SK-N-SH (cell line): Measurements from ENCODE around the gene SERPINA6. TPM values are rescaled to one million over a fixed set of nuclear protein-coding genes. Genes with fewer than 3 reads are reported as not detected.

Experiments used
- CTCF ChIA-PET: fragments of 300-600, 350-600 bp; formaldehyde crosslinking; extraction: SDS; loops from one replicate; lab custom pipeline; 2021; lab: Yijun Ruan, JAX
- POLR2A ChIA-PET: fragments of 350-600 bp; sonication (Branson Sonifier 250); formaldehyde crosslinking; extraction: SDS; loops from one replicate; lab custom pipeline; 2020; ENCODE audit warnings: antibody characterized with exemption, inconsistent platforms; lab: Yijun Ruan, JAX
- DNase-seq: peaks from one replicate; pipeline ENCODE4 v3.0.0; 2012
- H2AFZ ChIP-seq: fragments of 200-600 bp; sonication (generic); 2 replicates; pipeline ENCODE4 v1.8.1; 2016; ENCODE audit warnings: antibody characterized with exemption, mild to moderate bottlenecking, low read depth
- H3F3A ChIP-seq: fragments of 200-600 bp; sonication (generic); replicated peaks from 2 replicates; pipeline ENCODE3; 2016; ENCODE audit warnings: antibody characterized with exemption, mild to moderate bottlenecking; ENCODE audit not compliant: insufficient read depth
- H3K27ac ChIP-seq, 2 experiments: fragments of 200-500 bp in 1 of 2; fragments of 200-600 bp in 1 of 2; sonication (Bioruptor generic) in 1 of 2; sonication (generic), shearing (Covaris generic) in 1 of 2; 2 replicates each; pipeline versions ENCODE4 v1.5.1 to v1.6.1; 2014 to 2016; ENCODE audit warnings: low read depth in 2 of 2, inconsistent platforms in 1 of 2, low read length in 1 of 2, mild to moderate bottlenecking in 1 of 2, mixed read lengths in 1 of 2
- H3K27me3 ChIP-seq: fragments of 200-600 bp; sonication (generic), shearing (Covaris generic); 2 replicates; pipeline ENCODE4 v1.6.1; 2016; ENCODE audit warnings: mixed run types; ENCODE audit not compliant: insufficient read depth
- H3K36me3 ChIP-seq, 2 experiments: fragments of 200-500 bp in 1 of 2; fragments of 200-600 bp in 1 of 2; sonication (Bioruptor generic) in 1 of 2; sonication (generic) in 1 of 2; replicated peaks in 1 of 2; 2 replicates each; pipeline versions ENCODE3 to v1.5.1; 2014 to 2016; ENCODE audit warnings: low read length in 1 of 2, mild to moderate bottlenecking in 1 of 2; ENCODE audit not compliant: insufficient read depth in 2 of 2, control insufficient read depth in 1 of 2
- H3K4me1 ChIP-seq, 2 experiments: fragments of 200-500 bp in 1 of 2; fragments of 200-600 bp in 1 of 2; sonication (Bioruptor generic) in 1 of 2; sonication (generic), shearing (Covaris generic) in 1 of 2; 2 replicates each; pipeline versions ENCODE4 v1.5.1 to v1.6.1; 2014 to 2016; ENCODE audit warnings: low read depth in 1 of 2, low read length in 1 of 2, mixed run types in 1 of 2; ENCODE audit not compliant: insufficient read depth in 2 of 2, control insufficient read depth in 1 of 2
- H3K4me2 ChIP-seq: fragments of 200-600 bp; sonication (generic), shearing (Covaris generic); 2 replicates; pipeline ENCODE4 v1.6.1; 2017; ENCODE audit warnings: mixed run types
- H3K4me3 ChIP-seq, 2 experiments: fragments of 200-500 bp in 1 of 2; fragments of 200-600 bp in 1 of 2; sonication (Bioruptor generic) in 1 of 2; sonication (generic), shearing (Covaris generic) in 1 of 2; 2 replicates each; pipeline versions ENCODE4 v1.5.1 to v1.8.1; 2014 to 2016; ENCODE audit warnings: low read depth in 2 of 2, inconsistent platforms in 1 of 2, low read length in 1 of 2, mild to moderate bottlenecking in 1 of 2, mixed read lengths in 1 of 2, moderate library complexity in 1 of 2
- H3K79me2 ChIP-seq: fragments of 200-600 bp; sonication (generic); 2 replicates; pipeline ENCODE4 v1.8.1; 2017; ENCODE audit warnings: mild to moderate bottlenecking; ENCODE audit not compliant: insufficient read depth
- H3K9ac ChIP-seq: fragments of 200-600 bp; sonication (generic); 2 replicates; pipeline ENCODE4 v1.6.1; 2017; ENCODE audit warnings: mixed run types
- H3K9me2 ChIP-seq: fragments of 200-600 bp; sonication (generic); 2 replicates; pipeline ENCODE4 v1.6.1; 2017; ENCODE audit warnings: mixed run types
- H3K9me3 ChIP-seq: fragments of 200-600 bp; sonication (generic); 2 replicates; pipeline ENCODE4 v1.6.1; 2017; ENCODE audit warnings: mixed run types, mild to moderate bottlenecking, moderate library complexity
- H4K20me1 ChIP-seq: fragments of 200-600 bp; sonication (generic); 2 replicates; pipeline ENCODE4 v1.6.1; 2017; ENCODE audit warnings: mild to moderate bottlenecking, mixed run types; ENCODE audit not compliant: insufficient read depth
- ELF1 ChIP-seq: IDR thresholded peaks from 2 replicates; pipeline ENCODE4 v1.4.0; 2012
- EZH2phosphoT487 ChIP-seq: fragments of 200-600 bp; sonication (generic); IDR thresholded peaks from 2 replicates; pipeline ENCODE4 v1.6.1; 2017; ENCODE audit warnings: low read depth, mixed run types, mild to moderate bottlenecking, antibody characterized with exemption, moderate library complexity, borderline replicate concordance
- FOXJ3 ChIP-seq: sonication (generic); formaldehyde crosslinking; IDR thresholded peaks from 2 replicates; pipeline ENCODE4 v1.5.1; 2020; ENCODE audit warnings: mild to moderate bottlenecking, missing genetic modification reagents
- GABPA ChIP-seq: IDR thresholded peaks from 2 replicates; pipeline ENCODE4 v1.4.0; 2012; ENCODE audit warnings: low read depth, mild to moderate bottlenecking
- JUND ChIP-seq: IDR thresholded peaks from 2 replicates; pipeline ENCODE4 v1.4.0; 2012
- MXI1 ChIP-seq: IDR thresholded peaks from 2 replicates; pipeline ENCODE4 v1.6.1; 2012; ENCODE audit warnings: mild to moderate bottlenecking, low read depth, low read length, improper control_type of control experiment
- NRF1 ChIP-seq: IDR thresholded peaks from 2 replicates; pipeline ENCODE4 v1.6.1; 2012; ENCODE audit warnings: low read depth, mild to moderate bottlenecking, low read length
- RCOR1 ChIP-seq: fragments of 150-350 bp; IDR thresholded peaks from 2 replicates; pipeline ENCODE4 v1.6.1; 2017; ENCODE audit warnings: antibody characterized with exemption, low read length
- RXRA ChIP-seq: IDR thresholded peaks from 2 replicates; pipeline ENCODE4 v1.4.0; 2012; ENCODE audit warnings: low read depth, mild to moderate bottlenecking, borderline replicate concordance
- SIN3A ChIP-seq: IDR thresholded peaks from 2 replicates; pipeline ENCODE4 v1.6.1; 2012; ENCODE audit warnings: low read depth, mild to moderate bottlenecking, low read length, moderate library complexity, borderline replicate concordance
- TCF12 ChIP-seq: IDR thresholded peaks from 2 replicates; pipeline ENCODE4 v1.4.0; 2012
- TEAD4 ChIP-seq: IDR thresholded peaks from 2 replicates; pipeline ENCODE4 v1.4.0; 2012; ENCODE audit warnings: mild to moderate bottlenecking, borderline replicate concordance; ENCODE audit not compliant: insufficient read depth
- WGBS: methylation state at CpG from one replicate; pipeline ENCODE4 v1.1.6; 2017; ENCODE audit warnings: low lambda C conversion rate; 5-methylcytosine and 5-hydroxymethylcytosine counted together
- polyA plus RNA-seq, 3 experiments: library from polyadenylated mRNA; depleted of rRNA; stranded (reverse); fragments of >200 nt; gene quantifications; 2 replicates each; pipeline ENCODE4 v1.2.3, GENCODE V29; 2012
- TF ChIP-seq, protein P1 (sequence below): IDR thresholded peaks from 2 replicates; pipeline ENCODE4 v1.4.0; 2012; ENCODE audit warnings: low read depth
- TF ChIP-seq, protein P2 (sequence below): fragments of 150-350 bp; IDR thresholded peaks from 2 replicates; pipeline ENCODE4 v1.6.1; 2016; ENCODE audit warnings: mild to moderate bottlenecking, low read depth, low read length
- TF ChIP-seq, protein P3 (sequence below): IDR thresholded peaks from 2 replicates; pipeline ENCODE4; 2012

The SERPINA6 gene
- polyA plus RNA-seq, 1 of the 3 experiments (the other 2 are of a cell fraction) = 0.46 TPM

DNA sequence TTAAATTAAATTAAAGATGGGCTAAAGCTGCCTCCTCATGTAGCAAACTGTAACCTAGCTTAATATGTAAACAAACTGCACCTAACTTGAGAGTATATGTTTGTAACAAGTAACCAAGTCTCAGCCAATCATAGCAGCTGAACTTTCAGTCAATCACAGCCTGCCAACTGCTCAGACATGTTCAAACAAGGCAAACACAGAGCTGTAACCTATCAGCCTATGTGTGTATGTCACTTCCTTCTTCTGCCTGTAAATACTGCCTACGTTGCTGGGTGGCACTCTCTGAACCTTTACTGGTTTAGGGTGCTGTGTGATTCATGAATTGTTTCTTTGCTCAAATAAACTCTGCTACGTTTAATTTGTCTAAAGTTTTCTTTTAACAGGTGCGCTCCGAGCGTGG, 2.9 kb downstream of the SERPINA6 start:
- Histone ChIP-seq H3K9ac (no peak overlapping the region), H3K9me2 (no peaks in the 10 kb centered on the region), H3K4me3 (no peak overlapping the region), H2AFZ (no peak overlapping the region), H3K4me2 (no peak overlapping the region), H3K27me3 (no peaks in the 10 kb centered on the region), H3K36me3 (no peaks in the 10 kb centered on the region), H3F3A (peaks cover 19% of the 10 kb centered on the region), H3K27ac (no peak overlapping the region), H3K4me1 (peaks cover 0 to 6% of the 10 kb centered on the region in 2 experiments; a peak in 2 of 4 replicates), H3K79me2 (no peaks in the 10 kb centered on the region), H3K9me3 (peaks cover 8% of the 10 kb centered on the region; the same call in 1 of the 2 replicates), H4K20me1 (no peaks in the 10 kb centered on the region)
- TF ChIP-seq TEAD4 (no peak), NRF1 (no peak)
- no peak for DNase-seq
- ChIA-PET CTCF (no interaction called here), POLR2A (no interaction called here)
- 89% methylated on average over 5 of the region's 5 CpGs for WGBS

DNA sequence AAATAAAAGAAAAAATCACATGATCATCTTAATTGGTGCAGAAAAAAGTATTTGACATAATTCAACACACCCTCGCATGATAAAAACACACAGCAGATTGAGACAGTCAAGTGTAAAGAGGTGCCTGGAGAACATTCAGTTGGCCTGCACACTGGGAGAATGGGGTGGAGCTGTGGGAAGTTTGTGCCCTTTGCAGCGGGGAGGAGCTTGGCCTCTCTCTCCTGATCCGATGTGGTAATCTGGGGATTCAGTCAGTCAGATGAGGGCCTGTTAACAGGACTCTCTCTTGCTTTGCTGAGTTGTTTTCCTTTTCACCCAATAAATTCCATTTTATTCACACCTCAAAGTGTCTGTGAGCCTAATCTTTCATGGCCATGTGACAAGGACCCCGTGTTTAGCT, 5.9 kb downstream of the SERPINA6 start:
- Histone ChIP-seq H3K4me2 (no peak overlapping the region), H3K9ac (no peak overlapping the region), H4K20me1 (no peaks in the 10 kb centered on the region), H3K9me3 (peaks cover 8% of the 10 kb centered on the region; the same call in 1 of the 2 replicates), H3K4me1 (no peaks in the 10 kb centered on the region), H3F3A (no peaks in the 10 kb centered on the region), H3K27ac (no peak overlapping the region), H3K9me2 (no peaks in the 10 kb centered on the region), H3K4me3 (no peak overlapping the region), H2AFZ (no peak overlapping the region), H3K36me3 (no peaks in the 10 kb centered on the region), H3K79me2 (no peaks in the 10 kb centered on the region), H3K27me3 (no peaks in the 10 kb centered on the region)
- TF ChIP-seq EZH2phosphoT487 = no peak
- no peak for TF ChIP-seq RXRA
- TF ChIP-seq, protein P1, sequence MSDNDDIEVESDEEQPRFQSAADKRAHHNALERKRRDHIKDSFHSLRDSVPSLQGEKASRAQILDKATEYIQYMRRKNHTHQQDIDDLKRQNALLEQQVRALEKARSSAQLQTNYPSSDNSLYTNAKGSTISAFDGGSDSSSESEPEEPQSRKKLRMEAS = no peak
- no peak for TF ChIP-seq RCOR1
- no peak for TF ChIP-seq ELF1
- no peak for TF ChIP-seq JUND
- TF ChIP-seq SIN3A = no peak
- no peak for TF ChIP-seq GABPA
- TF ChIP-seq, protein P2, sequence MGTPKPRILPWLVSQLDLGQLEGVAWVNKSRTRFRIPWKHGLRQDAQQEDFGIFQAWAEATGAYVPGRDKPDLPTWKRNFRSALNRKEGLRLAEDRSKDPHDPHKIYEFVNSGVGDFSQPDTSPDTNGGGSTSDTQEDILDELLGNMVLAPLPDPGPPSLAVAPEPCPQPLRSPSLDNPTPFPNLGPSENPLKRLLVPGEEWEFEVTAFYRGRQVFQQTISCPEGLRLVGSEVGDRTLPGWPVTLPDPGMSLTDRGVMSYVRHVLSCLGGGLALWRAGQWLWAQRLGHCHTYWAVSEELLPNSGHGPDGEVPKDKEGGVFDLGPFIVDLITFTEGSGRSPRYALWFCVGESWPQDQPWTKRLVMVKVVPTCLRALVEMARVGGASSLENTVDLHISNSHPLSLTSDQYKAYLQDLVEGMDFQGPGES = no peak
- TF ChIP-seq, protein P3, sequence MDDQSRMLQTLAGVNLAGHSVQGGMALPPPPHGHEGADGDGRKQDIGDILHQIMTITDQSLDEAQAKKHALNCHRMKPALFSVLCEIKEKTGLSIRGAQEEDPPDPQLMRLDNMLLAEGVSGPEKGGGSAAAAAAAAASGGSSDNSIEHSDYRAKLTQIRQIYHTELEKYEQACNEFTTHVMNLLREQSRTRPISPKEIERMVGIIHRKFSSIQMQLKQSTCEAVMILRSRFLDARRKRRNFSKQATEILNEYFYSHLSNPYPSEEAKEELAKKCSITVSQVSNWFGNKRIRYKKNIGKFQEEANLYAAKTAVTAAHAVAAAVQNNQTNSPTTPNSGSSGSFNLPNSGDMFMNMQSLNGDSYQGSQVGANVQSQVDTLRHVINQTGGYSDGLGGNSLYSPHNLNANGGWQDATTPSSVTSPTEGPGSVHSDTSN = no peak
- TF ChIP-seq FOXJ3 (CRISPR knock-in tag) = no peak
- TF ChIP-seq MXI1 = no peak
- no peak for TF ChIP-seq TCF12
- ChIA-PET CTCF (no interaction called here), POLR2A (no interaction called here)
- WGBS = 72% methylated on average over 4 of the region's 4 CpGs
- DNase-seq = no peak
